ENCODE data around the gene ABTB1. TPM values are rescaled to one million over a fixed set of nuclear protein-coding genes. Genes with fewer than 3 reads are reported as not detected.
A peak's percentile ranks its signal among the peaks of the same experiment; 100 is the strongest.
"Not testable (repeated sequence)": the region's sequence is repeated elsewhere in the genome, so short reads cannot be mapped to it uniquely, and the experiment has no call there.

ABTB1 gene
- total RNA-seq, 1 donor from 2014 or later = 34.2 TPM

GRCh38 chr3:127680798-127681221, 8.1 kb downstream of the ABTB1 start:
- intact Hi-C loops (cut with micrococcal nuclease) = no loop called here
- DNase-seq = no peak

GRCh38 chr3:127682175-127682554, 9.4 kb downstream of the ABTB1 start:
- intact Hi-C loops (cut with micrococcal nuclease); DNase-seq; ATAC-seq: not testable (repeated sequence)

More at GRCh38 chr3:127680798-127681221, 8.1 kb downstream of the ABTB1 start:
- no peak for ATAC-seq

DNA sequence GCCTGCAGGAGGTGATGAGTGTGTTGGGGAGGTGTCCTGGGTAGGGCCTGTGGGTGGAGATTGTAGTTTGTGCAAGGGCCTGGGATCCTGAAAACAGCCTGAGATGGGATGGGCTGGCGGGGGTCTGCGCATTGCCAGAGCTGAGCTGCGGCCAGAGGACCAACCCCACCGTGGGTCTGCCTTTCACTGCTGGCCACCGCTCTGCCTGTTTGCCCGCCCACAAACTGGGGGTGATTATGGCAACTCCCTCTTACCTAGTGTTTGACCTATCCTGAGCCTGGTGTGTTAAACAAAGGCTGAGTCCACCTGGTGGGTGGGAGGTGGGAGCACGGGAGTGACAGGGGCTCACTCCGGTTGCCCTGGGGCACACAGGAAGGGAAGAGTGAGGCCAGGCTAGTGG, 9.8 kb downstream of the ABTB1 start:
- DNase-seq = no peak
- intact Hi-C loops (cut with micrococcal nuclease) = no loop called here

GRCh38 chr3:127684871-127685707, 12.3 kb downstream of the ABTB1 start:
- DNase-seq = no peak
- intact Hi-C loops (cut with micrococcal nuclease) = no loop called here
- no peak for ATAC-seq

More for the DNA sequence above, 9.8 kb downstream of the ABTB1 start:
- ATAC-seq = no peak

- ATAC-seq (no peak), DNase-seq (no peak)
- intact Hi-C loops (cut with micrococcal nuclease) = no loop called here
Measured at GRCh38 chr3:127685708-127686511, 13.2 kb downstream of the ABTB1 start.

GRCh38 chr3:127686512-127686894, 13.8 kb downstream of the ABTB1 start:
- no peak for ATAC-seq
- intact Hi-C loops (cut with micrococcal nuclease) = no loop called here
- DNase-seq = no peak

- DNase-seq (no peak), ATAC-seq (no peak)
- intact Hi-C loops (cut with micrococcal nuclease) = no loop called here
Measured at GRCh38 chr3:127687228-127687737, 14.5 kb downstream of the ABTB1 start.

DNA sequence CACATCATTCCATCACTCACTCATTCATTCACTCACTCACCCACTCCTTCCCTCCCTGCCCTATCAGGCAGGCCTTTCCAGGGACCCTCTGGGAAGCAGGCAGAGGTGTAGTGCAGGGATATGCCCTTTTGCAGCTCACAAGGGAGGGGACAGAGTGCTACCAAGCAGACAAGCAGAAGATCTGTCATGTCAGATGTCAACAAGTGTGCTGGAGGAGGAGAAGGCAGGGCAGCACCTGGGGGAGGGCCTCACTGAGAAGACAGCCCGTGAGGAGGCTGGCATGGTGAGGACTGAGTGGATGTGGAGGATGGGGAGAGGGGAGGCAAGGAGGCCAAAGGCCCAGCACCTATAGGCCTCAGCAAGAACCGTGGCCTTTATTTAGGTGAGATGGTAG, 15.3 kb downstream of the ABTB1 start:
- no peak for ATAC-seq
- DNase-seq = no peak
- intact Hi-C loops (cut with micrococcal nuclease) = no loop called here

DNA sequence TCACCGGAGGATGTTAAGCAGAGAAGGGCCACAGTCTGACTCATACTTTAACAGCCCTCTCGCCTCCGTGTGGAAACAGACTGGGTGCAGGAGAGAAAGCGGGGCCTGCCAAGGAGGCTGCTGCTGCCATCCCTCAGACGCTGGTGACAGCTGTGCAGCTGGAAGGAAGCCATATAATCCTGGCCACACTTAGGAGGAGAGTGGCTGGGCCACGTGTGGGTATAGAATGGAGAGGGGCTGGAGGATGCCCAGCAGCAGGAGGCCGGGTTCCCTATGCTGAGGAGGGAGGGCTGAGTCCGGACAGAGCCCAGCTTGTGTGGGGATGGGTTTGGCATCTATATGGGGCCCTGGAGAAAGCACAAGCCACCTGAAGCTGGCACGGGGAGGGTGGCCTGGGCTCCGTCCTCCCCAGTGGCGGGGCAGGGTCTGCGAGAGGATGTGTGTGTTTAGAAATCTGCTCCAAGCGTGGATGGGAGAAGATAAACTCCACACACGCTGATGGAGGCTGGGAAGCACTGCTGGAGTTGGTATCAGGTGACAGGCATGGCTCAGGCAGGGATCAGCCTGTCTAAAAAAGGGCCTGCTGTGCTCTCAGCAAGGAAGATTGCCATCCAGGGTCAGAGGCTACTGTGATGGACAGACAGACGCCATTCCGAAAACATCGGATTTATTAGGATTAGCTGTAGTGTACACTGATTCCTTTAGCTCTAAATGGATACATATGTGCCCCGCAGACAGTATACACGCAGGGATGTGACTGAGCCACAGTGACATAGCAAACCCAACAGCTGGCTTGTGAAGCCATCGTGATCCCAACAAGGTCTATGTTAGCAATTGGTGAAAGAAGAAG, 15.9 kb downstream of the ABTB1 start:
- peak; percentile 60 for ATAC-seq
- no peak for DNase-seq
- intact Hi-C loops (cut with micrococcal nuclease) = no loop called here

- intact Hi-C loops (cut with micrococcal nuclease) = no loop called here
- peak; percentile 23 for DNase-seq
- no peak for ATAC-seq
Measured at GRCh38 chr3:127689266-127689860, 16.6 kb downstream of the ABTB1 start.

DNA sequence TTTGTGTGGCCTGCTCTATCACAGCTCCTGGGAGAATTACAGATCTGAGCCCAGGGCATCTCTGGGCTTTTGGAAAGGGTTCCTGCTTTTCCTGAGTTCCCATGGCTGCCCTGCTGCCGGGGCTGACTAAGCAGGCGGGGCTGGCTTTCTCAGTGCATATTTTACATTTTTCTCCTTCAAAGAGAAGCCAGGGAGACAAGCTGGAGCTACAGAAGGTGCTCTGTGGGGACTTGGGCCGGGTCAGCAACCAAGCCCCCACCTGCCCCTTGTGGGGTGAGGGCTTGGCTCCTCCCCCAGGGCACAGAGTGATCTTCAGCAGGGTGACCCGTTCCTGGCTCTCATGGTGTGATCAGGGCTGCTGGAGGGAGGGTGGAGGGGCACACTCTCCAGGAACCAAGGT, 17.4 kb downstream of the ABTB1 start:
- DNase-seq (peak; percentile 26), ATAC-seq (no peak)
- intact Hi-C loops (cut with micrococcal nuclease) = loop anchor here (10.0 kb wide), 1 partner anchor 55 kb away; no protein-coding TSS in a partner anchor

GRCh38 chr3:127690823-127691452, 18.2 kb downstream of the ABTB1 start:
- DNase-seq (no peak), ATAC-seq (peak; percentile 60)
- intact Hi-C loops (cut with micrococcal nuclease) = loop anchor here (10.0 kb wide), 1 partner anchor 54 kb away; no protein-coding TSS in a partner anchor

DNA sequence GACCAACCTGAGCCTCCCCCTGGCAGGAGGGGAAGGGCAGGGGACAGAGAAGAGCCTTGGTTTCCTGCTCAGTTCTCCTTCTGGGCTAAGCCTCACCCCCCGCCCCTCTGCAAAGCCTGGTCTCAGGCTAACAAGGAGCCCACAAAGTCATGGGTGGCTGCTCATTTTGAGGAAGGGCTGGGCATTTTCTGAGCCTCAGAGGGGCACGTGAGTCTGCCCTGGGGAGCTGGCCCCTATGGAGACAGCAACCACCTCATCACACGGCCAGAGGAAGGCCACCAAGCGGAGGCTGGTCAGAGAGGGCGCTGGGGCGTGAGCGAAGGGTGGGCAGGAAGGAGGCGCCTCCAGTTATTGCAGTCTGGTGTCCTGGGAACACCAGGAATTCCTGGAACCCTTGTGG, 18.7 kb downstream of the ABTB1 start:
- intact Hi-C loops (cut with micrococcal nuclease) = loop anchor here (10.0 kb wide), 1 partner anchor 53 kb away; no protein-coding TSS in a partner anchor
- ATAC-seq (no peak), DNase-seq (peak; percentile 26)

- DNase-seq = peak; percentile 19
- no peak for ATAC-seq
- intact Hi-C loops (cut with micrococcal nuclease) = loop anchor here (10.0 kb wide), 1 partner anchor 53 kb away; no protein-coding TSS in a partner anchor
Measured at GRCh38 chr3:127691974-127692373, 19.2 kb downstream of the ABTB1 start.

GRCh38 chr3:127692501-127693335, 20.0 kb downstream of the ABTB1 start:
- intact Hi-C loops (cut with micrococcal nuclease) = loop anchor here (10.0 kb wide), 1 partner anchor 52 kb away; no protein-coding TSS in a partner anchor
- ATAC-seq (no peak), DNase-seq (peak; percentile 19)

GRCh38 chr3:127693336-127693843, 20.6 kb downstream of the ABTB1 start:
- DNase-seq = peak; percentile 2
- ATAC-seq = no peak
- intact Hi-C loops (cut with micrococcal nuclease) = loop anchor here (10.0 kb wide), 1 partner anchor 51 kb away; no protein-coding TSS in a partner anchor

All from left ventricle myocardium superior (tissue), 1 donor.